ENCODE measurements around the gene SIL1. TPM values are rescaled to one million over a fixed set of nuclear protein-coding genes. Genes with fewer than 3 reads are reported as not detected.

The SIL1 gene
- total and polyA plus RNA-seq, 2 of the 13 experiments (the other 11 are each of a cell fraction or from before 2014, with no cell fraction given) = 26.0 to 30.0 TPM

GRCh38 chr5:138963763-138964371 lies 234.3 kb downstream of the SIL1 start (continued):
- TF ChIP-seq HMGXB3 (CRISPR knock-in tag; IDR thresholded peaks at IDR 0.05; ENCODE audit: borderline replicate concordance) (no peak), U2AF1 (optimal IDR thresholded peaks at IDR 0.05; ENCODE audit: low read depth, low read length) (no peak), ZBTB2 (CRISPR knock-in tag; IDR thresholded peaks at IDR 0.05; ENCODE audit: low read depth) (no peak), ZSCAN9 (CRISPR knock-in tag; IDR thresholded peaks at IDR 0.05; ENCODE audit: borderline replicate concordance) (no peak), DRAP1 (CRISPR knock-in tag; IDR thresholded peaks at IDR 0.05) (no peak), SMAD1 (CRISPR knock-in tag; IDR thresholded peaks at IDR 0.05; ENCODE audit: borderline replicate concordance, low read depth) (no peak), AGO2 (optimal IDR thresholded peaks at IDR 0.05; ENCODE audit: low read depth, low read length) (no peak), FOXA1 (IDR thresholded peaks at IDR 0.05) (no peak), FOXA1 (CRISPR knock-in tag; IDR thresholded peaks at IDR 0.05) (peak; percentile 50), ZC3H4 (CRISPR knock-in tag; IDR thresholded peaks at IDR 0.05; ENCODE audit: borderline replicate concordance) (no peak), NR2F1 (CRISPR knock-in tag; IDR thresholded peaks at IDR 0.05) (peak in 1 of 2 experiments; percentile 49; a peak in 2 of 4 replicates), KAT2B (IDR thresholded peaks at IDR 0.05; ENCODE audit: borderline replicate concordance, low read depth, low read length) (no peak), DZIP1 (CRISPR knock-in tag; IDR thresholded peaks at IDR 0.05) (no peak), POGK (CRISPR knock-in tag; conservative IDR thresholded peaks at IDR 0.05) (no peak), NAIF1 (CRISPR knock-in tag; IDR thresholded peaks at IDR 0.05; ENCODE audit: borderline replicate concordance) (no peak), HNF4G (IDR thresholded peaks at IDR 0.05; ENCODE audit: borderline replicate concordance, low read depth, low read length) (no peak), HNF4G (CRISPR knock-in tag; IDR thresholded peaks at IDR 0.05; ENCODE audit: borderline replicate concordance, low read depth) (no peak; the same call in 1 of the 2 replicates), ZNF468 (CRISPR knock-in tag; IDR thresholded peaks at IDR 0.05) (no peak)
